Measurements from ENCODE around the gene SUPT5H.

DNA sequence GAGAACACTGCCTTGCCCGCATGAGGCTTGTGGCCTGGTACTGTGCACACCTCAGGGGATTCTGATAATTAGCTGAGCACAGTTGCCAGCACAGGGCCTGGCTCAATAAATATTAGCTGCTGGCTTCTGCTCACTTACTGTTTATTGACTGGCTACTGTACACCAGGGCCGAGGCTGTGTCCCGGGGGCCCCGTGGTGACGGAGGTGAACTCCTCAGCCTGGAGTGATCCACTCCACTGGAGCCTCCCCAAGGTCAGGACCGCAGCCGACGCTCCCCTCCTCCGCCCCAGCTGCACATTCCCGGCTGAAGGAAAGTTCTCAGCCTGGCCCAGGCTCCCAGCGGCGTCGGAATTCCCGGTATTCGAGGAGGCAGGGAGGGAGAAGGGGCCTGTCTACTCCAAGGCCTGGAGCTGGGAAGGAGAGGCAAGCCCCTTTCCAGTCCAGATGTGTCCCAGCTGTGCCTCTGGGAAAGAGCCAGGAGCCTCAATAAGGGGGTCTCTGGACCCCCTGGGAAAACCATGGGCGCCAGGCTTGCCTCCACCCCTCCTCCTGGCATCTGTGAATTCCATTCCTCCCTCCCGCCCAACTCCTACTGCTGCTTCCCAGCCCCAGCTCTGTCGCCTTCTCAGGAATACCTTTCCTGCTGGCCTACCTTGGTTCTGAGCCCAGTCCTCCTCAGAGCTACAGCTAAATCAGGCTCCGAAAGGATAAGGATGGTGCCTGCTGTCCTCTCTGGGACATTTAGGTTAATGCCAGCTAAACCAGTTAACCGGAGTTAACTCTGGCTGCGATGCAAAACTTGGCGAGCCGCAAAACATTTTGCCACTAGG, 16.9 kb upstream of the SUPT5H start:
- TF ChIP-seq CTCF (conservative IDR thresholded peaks at IDR 0.05; ENCODE audit: low read depth, low read length) (no peak), EZH2 (IDR thresholded peaks at IDR 0.05; ENCODE audit: low read length, unreplicated experiment) (no peak)
